HFF-Myc (cell line): ENCODE measurements around the gene MR1.
"Not testable (repeated sequence)": the region's sequence is repeated elsewhere in the genome, so short reads cannot be mapped to it uniquely, and the experiment has no call there.

ENCODE experiments used
- DNase-seq: peaks from one replicate; pipeline ENCODE4 v3.0.0-alpha.2; 2011; ENCODE audit warnings: low read depth; ENCODE audit errors: extremely low read depth
- H3K4me3 ChIP-seq: replicated peaks from 2 replicates; pipeline ENCODE4 v1.5.1; 2011; ENCODE audit warnings: low read depth, mild to moderate bottlenecking, control low read depth, low read length
- CTCF ChIP-seq: IDR thresholded peaks from 2 replicates; pipeline ENCODE4 v1.5.1; 2012; ENCODE audit warnings: mild to moderate bottlenecking, low read depth, low read length, control low read depth; ENCODE audit errors: missing control alignments

Gene MR1

DNA sequence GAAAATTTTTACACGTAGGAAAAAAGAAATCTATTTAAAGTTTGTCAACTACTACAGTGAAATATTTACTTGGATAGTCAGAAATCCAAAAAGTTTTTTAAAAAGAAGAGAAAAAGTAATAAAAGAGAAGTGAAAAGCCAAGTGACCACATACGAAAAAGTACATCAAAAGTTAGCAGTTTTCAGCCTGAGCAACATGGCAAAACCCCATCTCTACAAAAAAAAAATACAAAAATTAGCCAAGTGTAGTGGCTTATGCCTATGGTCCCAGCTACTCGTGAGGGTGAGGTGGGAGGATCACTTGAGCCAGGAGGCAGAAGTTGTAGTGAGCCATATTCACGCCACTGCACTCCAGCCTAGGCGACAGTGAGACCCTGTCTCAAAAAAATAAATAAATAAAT is 5.2 kb upstream of the MR1 start:
- H3K4me3 ChIP-seq: no peak overlapping the region
- no peak for DNase-seq
- no peak for TF ChIP-seq CTCF

- no peak for TF ChIP-seq CTCF
- no peak for DNase-seq
- H3K4me3 ChIP-seq: no peak overlapping the region
Observed at GRCh38 chr1:181032535-181032934, 1.2 kb upstream of the MR1 start.

- no peak for TF ChIP-seq CTCF
- peak overlapping the region; percentile 34 for H3K4me3 ChIP-seq
- DNase-seq: no peak
Observed at GRCh38 chr1:181033128-181033798, 520 bp upstream of the MR1 start.

GRCh38 chr1:181035210-181035609 is 1.4 kb downstream of the MR1 start:
- not testable (repeated sequence) for H3K4me3 ChIP-seq, DNase-seq

DNA sequence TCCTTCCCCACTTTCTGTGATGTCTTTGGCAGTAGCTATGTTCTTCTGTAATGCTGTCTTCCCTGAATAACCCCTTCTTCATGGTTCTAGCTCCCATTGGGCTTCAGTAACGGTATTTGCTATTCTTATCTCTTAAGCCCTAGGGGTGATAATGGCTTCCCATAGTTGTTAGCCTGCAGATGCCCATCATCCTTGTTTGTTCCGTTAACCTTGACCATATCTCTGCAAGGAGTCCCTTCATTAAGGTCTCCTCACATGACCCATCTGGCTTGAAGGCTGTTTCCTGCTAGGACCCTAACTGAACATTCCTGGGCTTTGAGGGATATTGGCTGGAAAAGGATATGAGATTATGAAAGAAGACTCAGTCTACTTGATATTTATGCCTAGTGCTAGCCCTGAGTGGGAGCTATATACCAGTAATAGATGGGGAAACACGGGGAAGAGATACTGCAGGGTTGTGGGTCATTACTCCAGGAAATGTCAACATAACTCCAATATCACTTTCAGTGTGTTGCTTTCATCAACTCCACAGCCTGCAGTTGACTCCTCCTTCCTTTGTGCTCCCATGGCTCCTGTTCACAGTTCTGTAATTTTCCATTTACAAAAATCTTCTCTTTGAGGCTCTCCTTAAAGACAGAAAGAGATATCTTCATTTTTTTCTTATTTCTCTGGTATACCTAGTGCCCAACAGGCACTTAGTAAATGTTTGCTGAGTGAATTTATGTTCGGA is 2.5 kb downstream of the MR1 start:
- no peak for DNase-seq
- no peak overlapping the region for H3K4me3 ChIP-seq
- TF ChIP-seq CTCF: no peak

- no peak for TF ChIP-seq CTCF
- no peak overlapping the region for H3K4me3 ChIP-seq
- no peak for DNase-seq
Observed at GRCh38 chr1:181037386-181037785, 3.6 kb downstream of the MR1 start.

DNA sequence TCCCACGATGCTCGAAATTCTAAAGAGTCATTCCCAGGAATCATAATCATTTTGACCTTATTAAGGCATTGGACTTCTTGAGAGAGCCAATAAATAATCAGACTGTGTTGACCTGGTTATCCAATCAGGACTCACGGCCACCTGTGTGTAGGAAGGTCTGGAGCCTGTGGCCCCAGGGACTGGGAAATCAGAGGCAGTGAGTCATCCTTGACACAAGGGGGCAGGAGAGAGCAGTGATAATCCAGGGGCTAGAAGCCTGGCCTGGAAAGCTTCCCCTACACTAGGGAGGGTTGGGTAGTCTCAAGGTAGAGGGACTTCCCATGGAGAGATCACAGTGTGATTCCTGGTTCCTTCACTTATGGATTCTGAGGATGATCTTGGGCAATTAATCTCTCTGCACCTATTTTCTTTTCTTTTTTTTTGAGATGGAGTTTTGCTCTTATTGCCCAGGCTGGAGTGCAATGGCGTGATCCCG is 4.7 kb downstream of the MR1 start:
- peak; percentile 77 for TF ChIP-seq CTCF
- H3K4me3 ChIP-seq: no peak overlapping the region
- no peak for DNase-seq
